Stimulated activated CD4-positive, alpha-beta T cell treated with anti-CD3 and anti-CD28 coated beads, Interleukin-4, amount 100 ng/mL, for 24 hours (primary cell): ENCODE measurements around the gene MANBA.
"Not testable (repeated sequence)": the region's sequence is repeated elsewhere in the genome, so short reads cannot be mapped to it uniquely, and the experiment has no call there.

Experiments
- DNase-seq: peaks from one replicate; pipeline ENCODE4 v3.0.0-alpha.2; 2020

Gene MANBA

DNA sequence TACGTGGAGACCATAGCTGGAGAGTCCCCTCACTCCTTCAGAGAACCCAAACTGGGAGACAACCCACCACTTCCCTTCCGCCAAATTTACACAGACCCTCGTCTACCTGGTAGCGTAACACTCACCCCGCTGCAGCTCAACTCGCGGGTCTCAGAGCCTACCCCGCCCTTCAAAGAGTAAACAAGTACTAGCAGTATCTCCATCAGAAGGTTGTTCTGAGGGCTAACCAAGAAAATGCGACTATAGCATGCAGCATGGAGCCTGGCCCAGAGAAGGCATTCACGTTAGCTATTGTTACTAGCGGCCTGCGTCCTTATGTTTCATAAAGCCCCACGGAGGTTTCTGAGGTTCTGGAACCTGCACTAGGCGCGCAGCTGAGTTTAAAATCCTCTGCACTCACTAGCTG is 531 bp upstream of the MANBA start:
- no peak for DNase-seq

- peak; percentile 27 for DNase-seq
Observed at GRCh38 chr4:102759831-102760644, 730 bp downstream of the MANBA start.

DNA sequence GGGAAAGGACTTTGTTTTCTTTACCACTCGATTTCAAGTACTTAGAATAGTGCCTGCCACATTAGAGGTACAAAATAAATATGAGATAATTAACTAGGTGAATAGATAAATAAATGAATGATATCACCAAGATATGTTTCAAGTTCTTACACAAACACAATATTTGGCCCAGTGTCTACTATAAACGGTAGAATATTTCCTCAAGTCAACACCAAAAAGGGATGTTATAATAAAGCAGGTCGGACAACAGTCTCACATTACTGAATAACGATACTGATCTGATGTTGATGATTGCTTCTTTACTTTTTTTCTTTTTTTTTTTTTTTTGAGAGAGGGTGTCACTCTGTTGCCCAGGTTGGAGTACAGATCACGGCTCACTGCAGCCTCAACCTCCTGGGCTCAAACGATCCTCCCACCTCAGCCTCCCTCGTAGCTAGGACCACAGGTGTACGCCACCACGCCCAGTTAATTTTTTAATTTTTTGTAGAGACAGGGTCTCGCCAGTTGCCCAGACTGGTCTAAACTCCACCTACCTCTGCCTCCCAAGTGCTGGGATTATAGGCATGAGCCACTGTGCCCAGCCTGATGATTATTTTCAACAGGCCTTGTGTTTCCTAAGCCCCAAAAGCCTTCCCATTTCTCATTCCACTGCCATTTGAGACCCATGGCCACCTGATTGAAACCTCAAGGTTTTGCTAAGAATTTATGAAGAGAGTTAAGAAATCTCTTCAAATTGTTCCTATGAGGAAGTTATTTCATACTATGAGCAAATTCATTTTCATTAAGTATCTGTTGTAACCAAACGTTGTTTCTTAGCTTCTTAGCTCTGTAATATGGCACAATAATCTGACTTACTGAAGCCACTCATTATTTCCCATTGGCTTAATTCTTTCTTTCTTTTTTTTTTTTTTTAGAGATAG is 2.3 kb downstream of the MANBA start:
- no peak for DNase-seq

- no peak for DNase-seq
Observed at GRCh38 chr4:102757681-102758080, 3.1 kb downstream of the MANBA start.

DNA sequence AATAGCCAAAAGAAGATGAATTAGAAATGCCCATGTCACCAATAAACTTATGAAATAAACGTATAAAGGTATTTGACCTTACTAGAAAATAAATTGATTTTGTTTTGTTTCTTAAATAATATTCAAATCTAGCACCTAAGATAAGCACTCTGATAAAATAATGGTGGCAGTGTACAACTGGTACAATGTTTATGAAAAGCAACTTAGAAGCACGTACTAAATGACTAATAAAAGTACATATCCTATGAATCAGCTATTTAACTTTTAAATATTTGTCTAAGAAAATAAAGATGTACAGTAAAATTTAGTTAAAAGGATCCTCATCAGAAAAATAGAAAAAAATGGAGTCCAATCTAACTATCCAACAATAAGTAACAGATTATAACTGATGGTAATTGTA is 6.7 kb downstream of the MANBA start:
- no peak for DNase-seq

- DNase-seq: no peak
Observed at GRCh38 chr4:102751941-102752340, 8.8 kb downstream of the MANBA start.

GRCh38 chr4:102743352-102743751 is 17.4 kb downstream of the MANBA start:
- not testable (repeated sequence) for DNase-seq

GRCh38 chr4:102738802-102739201 is 22.0 kb downstream of the MANBA start:
- DNase-seq: not testable (repeated sequence)

- no peak for DNase-seq
Observed at GRCh38 chr4:102736636-102737549, 23.9 kb downstream of the MANBA start.

- no peak for DNase-seq
Observed at GRCh38 chr4:102735582-102735981, 25.2 kb downstream of the MANBA start.

- DNase-seq: no peak
Observed at GRCh38 chr4:102734591-102735385, 26.0 kb downstream of the MANBA start.

GRCh38 chr4:102734116-102734515 is 26.7 kb downstream of the MANBA start:
- DNase-seq: no peak

GRCh38 chr4:102733084-102733483 is 27.7 kb downstream of the MANBA start:
- DNase-seq: no peak

GRCh38 chr4:102732678-102733077 is 28.1 kb downstream of the MANBA start:
- no peak for DNase-seq

DNA sequence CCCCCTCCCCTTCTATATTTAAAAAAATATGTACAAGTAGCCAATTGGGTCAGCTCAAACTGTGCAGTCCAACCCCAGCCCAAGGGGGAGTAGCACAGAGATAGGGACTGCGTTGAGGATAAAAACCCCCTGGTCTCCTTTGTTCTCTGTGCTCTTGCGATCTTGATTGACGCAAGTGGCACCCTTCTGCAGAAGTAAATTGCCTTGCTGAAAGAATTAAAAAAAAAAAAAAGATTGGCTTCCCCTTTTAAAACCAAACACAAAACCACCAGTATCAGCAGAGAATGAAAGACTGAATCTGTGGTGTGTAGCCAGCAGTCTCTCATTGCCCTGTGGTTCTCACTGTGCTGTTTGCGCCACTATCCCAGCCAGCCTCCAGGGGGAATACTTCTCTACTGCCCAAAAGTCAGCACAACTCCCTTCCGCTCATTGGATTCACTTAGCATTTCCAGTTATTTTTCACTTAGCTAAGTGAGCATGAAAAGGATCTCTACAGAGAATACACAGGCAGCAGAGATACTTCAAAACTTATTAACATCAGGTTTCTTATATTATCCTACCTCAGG is 29.7 kb downstream of the MANBA start:
- no peak for DNase-seq

DNA sequence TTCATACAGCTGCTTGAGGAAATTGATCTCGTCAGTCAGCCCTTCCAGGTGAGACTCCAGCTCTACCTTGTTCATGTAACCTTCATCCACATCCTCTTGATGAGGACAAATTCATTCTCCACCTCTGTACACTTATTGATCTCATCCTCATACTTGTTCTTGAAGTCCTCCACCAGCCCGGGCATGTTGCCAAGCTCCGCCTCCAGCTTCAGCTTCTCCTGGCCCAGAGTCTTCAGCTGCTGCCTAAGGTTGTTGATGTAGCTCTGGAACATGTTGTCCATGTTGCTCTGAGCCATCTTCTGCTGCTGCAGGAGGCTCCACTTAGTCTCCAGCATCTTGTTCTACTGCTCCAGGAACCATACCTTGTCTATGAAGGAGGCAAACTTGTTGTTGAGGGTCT is 31.3 kb downstream of the MANBA start:
- not testable (repeated sequence) for DNase-seq

DNA sequence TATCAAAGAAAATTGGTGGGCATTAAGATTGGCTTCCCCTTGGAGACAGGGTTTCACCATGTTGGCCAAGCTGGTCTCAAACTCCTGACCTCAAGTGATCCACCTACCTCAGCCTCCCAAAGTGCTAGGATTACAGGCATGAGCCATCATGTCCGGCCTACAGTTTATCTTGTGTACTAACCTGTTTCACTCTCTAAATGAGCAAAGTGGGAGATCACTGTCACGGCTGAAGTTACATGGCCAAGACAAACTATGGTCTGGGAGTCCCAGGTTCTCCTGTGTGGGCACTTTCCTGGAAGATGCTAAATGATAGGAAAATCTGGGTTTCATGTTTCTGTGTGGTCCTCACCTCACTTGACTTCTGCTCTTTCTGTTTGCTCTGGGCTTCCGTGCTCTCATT is 33.8 kb downstream of the MANBA start:
- not testable (repeated sequence) for DNase-seq

GRCh38 chr4:102726068-102726467 is 34.7 kb downstream of the MANBA start:
- DNase-seq: no peak

GRCh38 chr4:102725229-102725628 is 35.5 kb downstream of the MANBA start:
- DNase-seq: no peak

DNA sequence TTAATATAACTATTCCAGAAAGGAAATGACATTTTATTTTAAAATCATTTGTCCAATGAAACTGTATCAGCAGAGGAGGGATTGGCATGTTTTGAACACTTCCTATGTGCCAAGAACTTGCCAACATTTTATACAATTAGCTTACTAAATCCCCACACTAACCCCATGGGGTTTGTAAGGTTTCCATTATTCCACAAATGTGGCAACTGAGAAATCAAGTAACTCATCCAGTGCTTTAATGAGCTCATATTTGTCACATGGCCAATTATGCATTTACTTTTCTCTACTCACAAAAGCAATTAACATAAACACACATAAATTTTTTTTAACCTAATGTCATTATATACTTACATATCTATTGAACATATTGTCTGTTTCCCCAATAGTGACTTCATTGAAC is 37.3 kb downstream of the MANBA start:
- no peak for DNase-seq

DNA sequence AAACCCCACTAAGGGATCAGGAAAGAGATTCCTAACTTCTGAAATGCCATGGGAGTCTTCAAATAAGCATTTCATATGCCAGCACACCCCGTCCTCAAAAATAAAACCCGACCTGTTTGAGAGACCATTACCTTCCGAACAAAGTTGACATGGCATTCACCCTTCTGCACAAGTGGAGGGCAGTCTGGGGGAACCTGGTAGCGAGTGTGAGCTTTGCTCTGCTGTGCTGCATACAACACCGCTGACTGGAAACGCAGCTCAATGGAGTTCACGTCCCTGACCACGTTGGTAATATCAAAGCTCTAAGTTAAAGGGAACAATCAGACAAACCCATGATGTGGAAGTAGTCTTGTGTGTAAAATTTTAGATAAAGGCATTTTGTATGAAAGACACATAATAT is 38.0 kb downstream of the MANBA start:
- DNase-seq: no peak
